ENCODE data around the gene AP2A2. TPM values are rescaled to one million over a fixed set of nuclear protein-coding genes. Genes with fewer than 3 reads are reported as not detected.

Gene AP2A2
- total and polyA plus RNA-seq, 2 of the 4 experiments (the other 2 are of a cell fraction) = 19.9 to 49.0 TPM

- H3K56ac ChIP-seq (ENCODE audit: extremely low read depth, insufficient read depth, low read length) = no peak overlapping the region
- POLR2A ChIA-PET (ENCODE audit: unreplicated experiment) = no interaction called here
- CTCF ChIA-PET = no interaction called here
Observed at GRCh38 chr11:945986-946385, 20.3 kb downstream of the AP2A2 start.

More at GRCh38 chr11:945986-946385, 20.3 kb downstream of the AP2A2 start:
- H3K18ac ChIP-seq (ENCODE audit: low read depth, low read length) = no peak overlapping the region
- H3K9me3 ChIP-seq (ENCODE audit: control insufficient read depth, insufficient read depth, low read length) = no peaks in the 10 kb centered on the region
- H4K91ac ChIP-seq (ENCODE audit: insufficient read depth, low read depth, low read length) = no peak overlapping the region
- H3K23ac ChIP-seq (ENCODE audit: low read depth, low read length) = no peak overlapping the region
- peak overlapping the region; percentile 60 for H2AK9ac ChIP-seq (replicated peaks; ENCODE audit: low read depth, low read length, poor library complexity)
- H2BK20ac ChIP-seq (ENCODE audit: low read depth, low read length) = no peak overlapping the region
- no peak overlapping the region for H2AK5ac ChIP-seq (ENCODE audit: low read depth, low read length)
- no peak overlapping the region for H2AFZ ChIP-seq (replicated peaks; ENCODE audit: low read length, poor library complexity)
- ATAC-seq (ENCODE audit: low read depth) (no peak; the same call in 1 of the 2 replicates), DNase-seq (no peak)
- no peaks in the 10 kb centered on the region for H3K27me3 ChIP-seq (ENCODE audit: control insufficient read depth, insufficient read depth, low read length)
- H2BK15ac ChIP-seq (ENCODE audit: low read depth, low read length) = no peak overlapping the region
- H3K36me3 ChIP-seq (ENCODE audit: control insufficient read depth, insufficient read depth, low read length) = peaks cover 7% of the 10 kb centered on the region
- WGBS, 2 experiments (ENCODE audit: extremely low coverage in 2 of 2, insufficient read length in 1 of 2) = 81% methylated on average over 3 of the region's 9 CpGs; no CpG with 5 or more reads in 1 of the 2 experiments
- H3K4ac ChIP-seq (ENCODE audit: low read depth, low read length) = no peak overlapping the region
- no peak overlapping the region for H4K5ac ChIP-seq (ENCODE audit: low read depth, low read length)
- peak; percentile 62 for TF ChIP-seq CEBPB (IDR thresholded peaks at IDR 0.05; ENCODE audit: low read depth, low read length)
- TF ChIP-seq MXI1 (IDR thresholded peaks at IDR 0.05; ENCODE audit: borderline replicate concordance, low read depth, low read length) = no peak
- TF ChIP-seq CHD1 (IDR thresholded peaks at IDR 0.05; ENCODE audit: low read depth, low read length) = no peak
- no peak for TF ChIP-seq SMC3 (IDR thresholded peaks at IDR 0.05; ENCODE audit: low read depth, low read length)
- intact Hi-C loops (cut with micrococcal nuclease) (no loop called here), dilution Hi-C loops (cut with HindIII; ENCODE audit: low sequenced_read_pairs, unreplicated experiment) (no loop called here), in situ Hi-C loops (cut with MboI; ENCODE audit: low sequenced_read_pairs) (no loop called here)
- H3K27ac ChIP-seq (ENCODE audit: insufficient read depth, low read length) = no peak overlapping the region
- no peak overlapping the region for H3K4me3 ChIP-seq (ENCODE audit: insufficient read depth, low read depth, low read length)
- peaks cover 13% of the 10 kb centered on the region for H3K9me1 ChIP-seq (ENCODE audit: insufficient read depth, low read length)
- BruUV-seq (replicated peaks) = no TSS peak
- peaks cover 36% of the 10 kb centered on the region for H4K20me1 ChIP-seq (ENCODE audit: insufficient read depth, low read length)
- no peak overlapping the region for H2BK5ac ChIP-seq (ENCODE audit: low read depth, low read length, poor library complexity, severe bottlenecking)
- no peak overlapping the region for H3K14ac ChIP-seq (replicated peaks; ENCODE audit: low read depth, low read length)
- H3K4me2 ChIP-seq (ENCODE audit: low read depth, low read length) = no peak overlapping the region
- H3K9ac ChIP-seq (ENCODE audit: low read depth, low read length) = no peak overlapping the region
- no peak overlapping the region for H2BK120ac ChIP-seq (ENCODE audit: low read depth, low read length)
- peaks cover 15% of the 10 kb centered on the region for H3K4me1 ChIP-seq (ENCODE audit: control insufficient read depth, insufficient read depth, low read length)
- no peak overlapping the region for H4K8ac ChIP-seq (ENCODE audit: low read depth in 2 of 2, low read length in 2 of 2)
- peaks cover 8 to 69% of the 10 kb centered on the region in 2 experiments; a peak in 3 of 4 replicates for H3K79me1 ChIP-seq (ENCODE audit: low read depth in 1 of 2, low read length in 2 of 2)

All from IMR-90 (cell line).